ENCODE data around the gene STRA8.

Gene STRA8
- 0 to 0.16 (median 0) reads per million in 18 experiments for total RNA-seq

GRCh38 chr7:135233570-135233969 is at the start of gene STRA8:
Gene STRA8, plus strand, starts transcription at chr7:135233838. Its CDS starts 6,687 bp downstream, at chr7:135240525.
- DNase-seq, result no peak

- no peak for DNase-seq
Observed at GRCh38 chr7:135184254-135184841, 49.3 kb upstream of the STRA8 start.

GRCh38 chr7:135185471-135186260 is 48.0 kb upstream of the STRA8 start:
- no peak for DNase-seq

- DNase-seq, result no peak
Observed at GRCh38 chr7:135186261-135186540, 47.4 kb upstream of the STRA8 start.

GRCh38 chr7:135186841-135187253 is 46.8 kb upstream of the STRA8 start:
- no peak for DNase-seq

GRCh38 chr7:135188298-135188984 is 45.2 kb upstream of the STRA8 start:
- no peak for DNase-seq

- DNase-seq, result no peak
Observed at GRCh38 chr7:135189221-135189662, 44.4 kb upstream of the STRA8 start.

- no peak for DNase-seq
Observed at GRCh38 chr7:135189961-135190360, 43.7 kb upstream of the STRA8 start.

- DNase-seq, result no peak
Observed at GRCh38 chr7:135190703-135191102, 42.9 kb upstream of the STRA8 start.

GRCh38 chr7:135192914-135193536 is 40.6 kb upstream of the STRA8 start:
- DNase-seq, result no peak

- DNase-seq, result no peak
Observed at GRCh38 chr7:135193615-135194081, 40.0 kb upstream of the STRA8 start.

GRCh38 chr7:135194494-135195095 is 39.0 kb upstream of the STRA8 start:
- DNase-seq, result no peak

GRCh38 chr7:135195156-135195555 is 38.5 kb upstream of the STRA8 start:
- DNase-seq, result no peak

- DNase-seq, result no peak
Observed at GRCh38 chr7:135195968-135196629, 37.5 kb upstream of the STRA8 start.

- no peak for DNase-seq
Observed at GRCh38 chr7:135197343-135197742, 36.3 kb upstream of the STRA8 start.

- no peak for DNase-seq
Observed at GRCh38 chr7:135197906-135198655, 35.6 kb upstream of the STRA8 start.

GRCh38 chr7:135199439-135199838 is 34.2 kb upstream of the STRA8 start:
- no peak for DNase-seq

GRCh38 chr7:135200821-135201331 is 32.8 kb upstream of the STRA8 start:
- no peak for DNase-seq

GRCh38 chr7:135201350-135201749 is 32.3 kb upstream of the STRA8 start:
- no peak for DNase-seq

GRCh38 chr7:135204341-135204749 is 29.3 kb upstream of the STRA8 start:
- DNase-seq, result no peak

GRCh38 chr7:135204876-135205275 is 28.8 kb upstream of the STRA8 start:
- DNase-seq, result no peak

Measured in inflammatory macrophage (primary cell).